BLaER1 (cell line): Measurements from ENCODE around the gene WNT7A.

Experiments
- H3K27ac ChIP-seq: shearing (Covaris generic); formaldehyde crosslinking; 2 replicates; pipeline ENCODE4 v1.8.1; 2022
- H3K27me3 ChIP-seq: shearing (Covaris generic); formaldehyde crosslinking; 2 replicates; pipeline ENCODE4 v1.8.1; 2022
- H3K36me3 ChIP-seq: shearing (Covaris generic); formaldehyde crosslinking; 2 replicates; pipeline ENCODE4 v1.8.1; 2022
- H3K4me1 ChIP-seq: shearing (Covaris generic); formaldehyde crosslinking; 2 replicates; pipeline ENCODE4 v1.8.1; 2022
- H3K4me2 ChIP-seq: shearing (Covaris generic); formaldehyde crosslinking; 2 replicates; pipeline ENCODE4 v1.8.1; 2022
- H3K4me3 ChIP-seq: shearing (Covaris generic); formaldehyde crosslinking; 2 replicates; pipeline ENCODE4 v1.8.1; 2022
- H3K9ac ChIP-seq: shearing (Covaris generic); formaldehyde crosslinking; 2 replicates; pipeline ENCODE4 v1.8.1; 2022
- H3K9me3 ChIP-seq: shearing (Covaris generic); formaldehyde crosslinking; 2 replicates; pipeline ENCODE4 v1.8.1; 2022
- H4K20me1 ChIP-seq: shearing (Covaris generic); formaldehyde crosslinking; 2 replicates; pipeline ENCODE4 v1.8.1; 2022
- Cebpa-rat ChIP-seq: shearing (Covaris generic); IDR thresholded peaks from 2 replicates; pipeline ENCODE4 v1.8.1; 2022

WNT7A gene

DNA sequence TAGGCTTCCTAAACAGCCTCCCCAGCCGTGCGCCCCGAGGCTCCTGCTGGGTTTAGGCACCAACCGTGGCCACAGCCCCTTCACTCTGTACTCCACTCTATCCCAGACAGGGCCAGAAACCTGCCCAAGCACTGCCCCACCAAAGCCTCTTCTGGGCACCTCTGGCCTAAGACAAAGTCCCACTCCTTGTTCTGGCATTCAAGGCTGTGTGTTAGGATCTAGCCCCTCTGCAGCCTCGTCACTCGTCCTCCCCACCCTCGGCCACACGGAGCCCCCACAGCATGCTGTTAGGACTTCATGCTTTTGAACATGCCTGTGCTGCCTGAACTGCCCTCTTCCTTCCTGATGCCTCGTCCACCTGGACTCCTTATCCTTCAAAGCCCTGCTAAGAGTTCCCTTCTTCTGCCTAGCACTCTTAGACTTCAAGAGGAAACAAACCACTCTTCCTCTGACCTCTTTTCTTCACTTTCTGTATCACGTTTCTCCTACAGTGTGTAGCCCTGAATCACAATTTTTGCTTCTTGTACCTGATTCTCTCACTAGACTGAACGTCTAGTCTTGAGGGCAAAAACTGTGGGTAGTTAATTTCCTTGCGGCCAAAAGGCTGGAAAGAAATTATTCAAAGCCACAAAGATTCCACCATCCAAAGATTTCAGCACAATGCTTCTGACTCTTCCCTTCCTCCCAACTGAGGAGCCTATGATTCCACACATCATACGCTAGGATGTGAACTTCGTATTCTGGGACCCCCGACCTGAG is 28.6 kb downstream of the WNT7A start:
- no peaks in the 10 kb centered on the region for H3K9me3 ChIP-seq
- H4K20me1 ChIP-seq, result no peaks in the 10 kb centered on the region
- TF ChIP-seq Cebpa-rat, result no peak
- peaks cover 20% of the 10 kb centered on the region for H3K4me1 ChIP-seq
- H3K36me3 ChIP-seq, result no peaks in the 10 kb centered on the region
- no peaks in the 10 kb centered on the region for H3K27me3 ChIP-seq
- H3K9ac ChIP-seq, result no peak overlapping the region
- H3K4me3 ChIP-seq, result no peak overlapping the region
- H3K27ac ChIP-seq, result no peak overlapping the region
- no peak overlapping the region for H3K4me2 ChIP-seq

- no peak overlapping the region for H3K4me2 ChIP-seq
- H3K4me3 ChIP-seq, result no peak overlapping the region
- H4K20me1 ChIP-seq, result no peaks in the 10 kb centered on the region
- H3K4me1 ChIP-seq, result peaks cover 20% of the 10 kb centered on the region
- H3K36me3 ChIP-seq, result no peaks in the 10 kb centered on the region
- H3K9ac ChIP-seq, result no peak overlapping the region
- no peak for TF ChIP-seq Cebpa-rat
- no peaks in the 10 kb centered on the region for H3K27me3 ChIP-seq
- no peak overlapping the region for H3K27ac ChIP-seq
- H3K9me3 ChIP-seq, result no peaks in the 10 kb centered on the region
Observed at GRCh38 chr3:13850161-13850945, 29.5 kb downstream of the WNT7A start.

GRCh38 chr3:13849018-13849417 is 30.9 kb downstream of the WNT7A start:
- no peak overlapping the region for H3K4me3 ChIP-seq
- H3K9ac ChIP-seq, result no peak overlapping the region
- H3K4me1 ChIP-seq, result peaks cover 19% of the 10 kb centered on the region
- no peak overlapping the region for H3K27ac ChIP-seq
- H3K27me3 ChIP-seq, result no peaks in the 10 kb centered on the region
- H3K4me2 ChIP-seq, result no peak overlapping the region
- no peaks in the 10 kb centered on the region for H3K9me3 ChIP-seq
- no peak for TF ChIP-seq Cebpa-rat
- no peaks in the 10 kb centered on the region for H3K36me3 ChIP-seq
- H4K20me1 ChIP-seq, result no peaks in the 10 kb centered on the region

DNA sequence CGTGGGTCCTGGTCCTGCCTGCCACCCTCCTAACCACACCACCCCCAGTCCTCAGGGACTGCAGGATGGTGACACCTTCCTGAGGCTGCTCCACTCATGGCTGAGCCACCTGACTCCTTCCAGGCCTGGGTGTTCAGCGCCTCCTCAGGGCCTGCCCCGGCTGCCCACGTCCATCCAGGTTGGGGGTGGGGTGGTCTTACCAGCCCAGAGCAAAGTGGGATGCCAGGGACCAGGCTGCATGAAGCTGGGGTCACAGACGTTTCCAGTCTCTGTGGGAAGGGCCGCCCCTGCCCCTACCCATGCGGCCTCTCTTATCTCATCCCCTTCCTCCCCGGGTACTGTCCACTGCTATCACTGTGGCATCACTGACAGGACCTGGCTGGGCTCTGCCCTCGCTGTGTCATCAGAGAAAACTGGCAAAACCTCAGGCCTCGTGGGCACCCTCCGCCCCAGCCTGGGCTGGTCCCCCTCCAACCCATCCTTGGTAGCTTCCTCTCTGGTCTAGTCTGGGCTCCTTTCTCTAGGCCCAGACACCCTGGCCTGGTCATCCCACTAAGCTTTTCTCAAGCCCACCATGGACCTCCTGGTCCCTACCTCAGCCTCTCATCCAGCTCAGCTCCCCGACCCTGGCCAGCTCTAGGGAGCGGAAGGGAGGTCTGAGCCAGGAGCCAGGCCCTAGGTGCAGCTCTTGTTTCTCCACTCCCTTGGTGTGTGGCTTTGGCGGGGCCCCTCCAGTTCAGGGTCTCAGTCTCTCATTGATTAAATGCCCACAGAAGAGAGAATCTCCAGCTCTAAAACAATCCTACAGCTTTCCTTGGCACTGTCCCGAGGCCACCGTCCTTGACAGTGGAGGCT is 32.9 kb downstream of the WNT7A start:
- TF ChIP-seq Cebpa-rat, result no peak
- Histone ChIP-seq H3K27ac (no peak overlapping the region), H3K9ac (no peak overlapping the region), H3K4me3 (no peak overlapping the region), H4K20me1 (no peaks in the 10 kb centered on the region), H3K36me3 (no peaks in the 10 kb centered on the region), H3K27me3 (no peaks in the 10 kb centered on the region), H3K9me3 (no peaks in the 10 kb centered on the region), H3K4me2 (no peak overlapping the region), H3K4me1 (no peaks in the 10 kb centered on the region)

DNA sequence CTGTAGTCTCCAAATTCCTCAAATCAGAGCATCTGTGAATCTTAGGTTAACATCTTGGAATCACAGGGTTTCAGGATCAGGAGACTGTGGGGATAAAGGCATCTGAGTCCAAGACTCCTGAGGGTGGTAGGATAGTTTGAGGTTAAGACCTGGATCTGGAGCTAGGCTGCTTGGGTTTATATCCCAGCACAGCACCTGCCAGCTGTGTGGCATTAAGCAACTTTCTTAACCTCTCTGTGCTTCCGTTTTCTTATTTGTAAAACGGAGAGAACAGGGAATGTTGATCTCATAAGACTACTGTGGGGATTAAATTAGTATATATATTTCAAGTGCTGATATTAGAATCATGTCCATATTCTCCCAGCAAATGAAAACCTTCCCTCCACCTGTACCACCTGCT is 33.6 kb downstream of the WNT7A start:
- no peak overlapping the region for H3K4me2 ChIP-seq
- H4K20me1 ChIP-seq, result no peaks in the 10 kb centered on the region
- no peaks in the 10 kb centered on the region for H3K9me3 ChIP-seq
- H3K27me3 ChIP-seq, result no peaks in the 10 kb centered on the region
- H3K27ac ChIP-seq, result no peak overlapping the region
- no peaks in the 10 kb centered on the region for H3K36me3 ChIP-seq
- no peaks in the 10 kb centered on the region for H3K4me1 ChIP-seq
- no peak overlapping the region for H3K9ac ChIP-seq
- H3K4me3 ChIP-seq, result no peak overlapping the region
- TF ChIP-seq Cebpa-rat, result no peak

- TF ChIP-seq Cebpa-rat, result no peak
- Histone ChIP-seq H3K9me3 (no peaks in the 10 kb centered on the region), H3K4me1 (no peaks in the 10 kb centered on the region), H3K4me2 (no peak overlapping the region), H3K27me3 (no peaks in the 10 kb centered on the region), H3K36me3 (no peaks in the 10 kb centered on the region), H3K27ac (no peak overlapping the region), H4K20me1 (no peaks in the 10 kb centered on the region), H3K4me3 (no peak overlapping the region), H3K9ac (no peak overlapping the region)
Observed at GRCh38 chr3:13845806-13846205, 34.1 kb downstream of the WNT7A start.

DNA sequence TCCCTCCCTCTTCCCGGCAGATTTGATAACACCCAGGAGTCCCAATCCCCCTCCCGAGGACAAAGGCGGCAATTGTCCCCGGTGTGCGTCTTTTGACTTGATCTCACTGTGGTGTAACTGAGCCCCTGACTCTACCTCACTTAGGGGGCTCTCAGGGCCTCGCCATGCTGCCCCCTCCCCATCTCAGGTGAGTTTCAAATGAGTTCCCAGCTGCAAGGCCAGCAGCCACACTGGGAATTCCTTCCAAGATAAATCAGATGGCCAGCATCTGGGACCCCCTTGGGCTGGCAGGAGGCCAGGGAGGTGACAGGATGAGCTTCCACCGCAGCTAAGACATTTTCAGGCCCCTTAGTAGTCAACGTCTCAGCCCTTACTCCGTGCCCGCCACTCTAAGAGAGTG is 35.0 kb downstream of the WNT7A start:
- no peaks in the 10 kb centered on the region for H3K27me3 ChIP-seq
- TF ChIP-seq Cebpa-rat, result no peak
- no peak overlapping the region for H3K4me3 ChIP-seq
- H3K9me3 ChIP-seq, result no peaks in the 10 kb centered on the region
- H3K9ac ChIP-seq, result no peak overlapping the region
- H3K4me1 ChIP-seq, result no peaks in the 10 kb centered on the region
- H4K20me1 ChIP-seq, result no peaks in the 10 kb centered on the region
- no peak overlapping the region for H3K27ac ChIP-seq
- H3K36me3 ChIP-seq, result no peaks in the 10 kb centered on the region
- no peak overlapping the region for H3K4me2 ChIP-seq

DNA sequence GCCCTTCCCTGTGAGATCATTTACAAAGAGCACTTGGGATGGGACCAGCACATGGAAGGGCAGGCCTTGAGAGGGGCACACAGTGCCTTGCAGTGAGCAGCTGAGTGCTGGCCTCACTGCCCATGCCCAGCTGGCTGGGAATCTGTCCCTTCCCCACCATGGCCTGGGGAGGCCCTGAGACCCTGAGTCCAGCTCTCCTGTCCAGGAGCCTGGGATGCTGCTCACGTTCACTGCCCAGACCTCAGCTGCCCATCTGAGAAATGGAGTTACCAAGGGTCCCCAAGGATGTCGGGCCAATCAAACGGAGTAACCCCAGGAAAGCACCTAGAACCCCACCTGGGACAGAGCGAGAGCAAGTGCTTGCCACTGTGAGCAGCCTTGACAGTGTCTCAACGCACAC is 35.6 kb downstream of the WNT7A start:
- Histone ChIP-seq H3K4me1 (no peaks in the 10 kb centered on the region), H3K36me3 (no peaks in the 10 kb centered on the region), H3K9me3 (no peaks in the 10 kb centered on the region), H3K4me3 (no peak overlapping the region), H4K20me1 (no peaks in the 10 kb centered on the region), H3K9ac (no peak overlapping the region), H3K27me3 (no peaks in the 10 kb centered on the region), H3K4me2 (no peak overlapping the region), H3K27ac (no peak overlapping the region)
- TF ChIP-seq Cebpa-rat, result no peak

DNA sequence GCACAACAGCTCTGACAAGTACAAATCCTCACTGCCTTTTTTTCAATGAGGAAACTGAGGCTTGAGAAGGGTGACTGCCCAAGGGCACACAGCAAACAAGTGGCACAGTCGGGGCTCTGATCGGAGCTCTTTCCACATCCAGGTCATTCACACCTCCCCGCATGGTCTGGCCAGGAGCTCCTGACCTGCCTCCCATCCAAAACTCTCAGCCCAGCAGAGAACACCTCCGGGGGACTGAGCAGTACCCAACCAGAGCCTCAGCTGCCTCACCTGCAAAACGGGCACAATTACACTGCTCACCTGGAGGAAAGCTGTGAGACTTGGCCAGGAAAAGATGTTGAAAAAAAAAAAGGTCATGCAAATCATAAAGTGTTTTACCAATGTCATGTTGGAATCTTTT is 36.5 kb downstream of the WNT7A start:
- no peak for TF ChIP-seq Cebpa-rat
- Histone ChIP-seq H3K4me3 (no peak overlapping the region), H4K20me1 (no peaks in the 10 kb centered on the region), H3K4me2 (no peak overlapping the region), H3K27me3 (no peaks in the 10 kb centered on the region), H3K9me3 (no peaks in the 10 kb centered on the region), H3K36me3 (no peaks in the 10 kb centered on the region), H3K9ac (no peak overlapping the region), H3K27ac (no peak overlapping the region), H3K4me1 (no peaks in the 10 kb centered on the region)

DNA sequence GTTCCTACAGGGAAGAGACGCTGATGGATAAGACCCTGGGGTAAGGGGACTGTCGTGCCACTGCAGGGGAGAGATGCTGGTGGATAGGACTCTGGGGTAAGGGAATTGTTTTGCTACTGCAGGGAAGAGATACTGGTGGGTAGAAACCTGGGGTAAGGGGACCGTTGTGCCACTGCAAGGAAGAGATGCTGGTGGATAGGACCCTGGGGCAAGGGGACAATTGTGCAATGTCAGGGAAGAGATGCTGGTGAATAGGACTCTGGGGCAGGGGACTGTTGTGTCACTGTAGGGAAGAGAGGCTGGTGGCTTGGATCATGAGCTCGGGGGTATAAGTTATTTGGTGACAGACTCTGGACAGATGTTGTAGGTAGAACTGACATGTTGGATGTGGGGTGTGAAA is 37.6 kb downstream of the WNT7A start:
- Histone ChIP-seq H3K36me3 (no peaks in the 10 kb centered on the region), H4K20me1 (no peaks in the 10 kb centered on the region), H3K4me3 (no peak overlapping the region), H3K9ac (no peak overlapping the region), H3K9me3 (no peaks in the 10 kb centered on the region), H3K27me3 (no peaks in the 10 kb centered on the region), H3K4me2 (no peak overlapping the region), H3K4me1 (no peaks in the 10 kb centered on the region), H3K27ac (no peak overlapping the region)
- no peak for TF ChIP-seq Cebpa-rat
